ENCODE data around the gene APP.

The APP gene

DNA sequence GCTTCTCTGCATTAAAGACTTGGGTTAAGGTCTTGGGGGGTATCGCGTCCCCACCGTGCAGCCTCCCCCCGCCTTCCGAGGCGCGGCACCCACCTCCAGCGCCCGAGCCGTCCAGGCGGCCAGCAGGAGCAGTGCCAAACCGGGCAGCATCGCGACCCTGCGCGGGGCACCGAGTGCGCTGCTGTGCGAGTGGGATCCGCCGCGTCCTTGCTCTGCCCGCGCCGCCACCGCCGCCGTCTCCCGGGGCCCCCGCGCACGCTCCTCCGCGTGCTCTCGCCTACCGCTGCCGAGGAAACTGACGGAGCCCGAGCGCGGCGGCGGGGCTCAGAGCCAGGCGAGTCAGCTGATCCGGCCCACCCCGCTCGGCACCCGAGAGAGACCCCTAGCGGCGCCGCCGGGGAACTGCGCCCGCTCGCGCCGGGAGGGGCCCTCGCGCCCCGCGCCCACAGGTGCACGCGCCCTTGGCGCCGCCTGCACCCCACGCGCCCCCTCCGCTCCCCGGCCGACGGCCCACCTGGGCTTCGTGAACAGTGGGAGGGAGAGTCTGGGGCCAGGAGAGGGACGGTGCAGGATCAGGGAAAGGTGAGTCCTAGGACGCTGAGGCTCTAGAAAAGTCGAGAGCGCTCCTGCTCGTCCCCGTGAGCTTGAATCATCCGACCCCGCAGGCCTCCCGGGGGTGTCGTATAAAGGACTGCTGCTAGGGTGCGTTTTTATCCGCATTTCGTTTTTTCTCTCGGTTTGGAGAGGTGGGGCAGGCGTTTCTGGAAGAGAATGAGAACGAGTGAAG, at the start of gene APP:
Gene APP, minus strand, starts transcription at position 300 of the 787 bp plus-strand sequence. Its CDS starts 150 bp downstream, at position 150.
- H3K4me3 ChIP-seq (ENCODE audit: low read length) = peak within 1 kb of the TSS; percentile 93
- no peaks in the 10 kb centered on the region for H3K27me3 ChIP-seq (ENCODE audit: control insufficient read depth, insufficient read depth, low read length)
- H3K9me3 ChIP-seq (ENCODE audit: control insufficient read depth, low read length) = no peaks in the 10 kb centered on the region
- H3K36me3 ChIP-seq (ENCODE audit: control insufficient read depth, insufficient read depth, low read length) = no peaks in the 10 kb centered on the region
- H3K9ac ChIP-seq (ENCODE audit: low read length) = peak within 1 kb of the TSS; percentile 84
- no peaks in the 10 kb centered on the region for H3K4me1 ChIP-seq (ENCODE audit: control insufficient read depth, insufficient read depth, low read length)

DNA sequence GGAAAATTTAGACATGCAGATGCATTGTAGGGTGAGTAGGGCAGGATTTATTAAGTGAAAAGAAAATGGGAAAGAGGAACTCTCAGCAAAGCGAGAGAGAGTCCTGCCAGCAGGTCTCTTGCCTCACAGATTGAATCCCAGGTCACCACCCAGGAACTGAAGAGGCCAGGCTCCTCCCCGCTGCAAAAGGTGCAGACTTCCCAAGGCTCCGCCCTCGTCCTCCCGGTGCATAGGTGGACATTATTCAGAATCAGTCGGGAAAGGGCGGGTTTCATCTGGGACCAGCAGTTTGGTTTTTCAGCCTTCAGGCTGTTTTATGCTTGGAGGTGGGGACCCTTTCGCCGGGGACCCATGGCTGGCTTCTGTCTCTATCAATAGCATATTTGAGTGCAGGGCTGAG, 41.6 kb upstream of the APP start:
- no peaks in the 10 kb centered on the region for H3K36me3 ChIP-seq (ENCODE audit: control insufficient read depth, insufficient read depth, low read length)
- H3K9ac ChIP-seq (ENCODE audit: low read length) = no peak overlapping the region
- H3K27me3 ChIP-seq (ENCODE audit: control insufficient read depth, insufficient read depth, low read length) = no peaks in the 10 kb centered on the region
- no peaks in the 10 kb centered on the region for H3K9me3 ChIP-seq (ENCODE audit: control insufficient read depth, low read length)
- no peaks in the 10 kb centered on the region for H3K4me1 ChIP-seq (ENCODE audit: control insufficient read depth, insufficient read depth, low read length)
- no peak overlapping the region for H3K4me3 ChIP-seq (ENCODE audit: low read length)

DNA sequence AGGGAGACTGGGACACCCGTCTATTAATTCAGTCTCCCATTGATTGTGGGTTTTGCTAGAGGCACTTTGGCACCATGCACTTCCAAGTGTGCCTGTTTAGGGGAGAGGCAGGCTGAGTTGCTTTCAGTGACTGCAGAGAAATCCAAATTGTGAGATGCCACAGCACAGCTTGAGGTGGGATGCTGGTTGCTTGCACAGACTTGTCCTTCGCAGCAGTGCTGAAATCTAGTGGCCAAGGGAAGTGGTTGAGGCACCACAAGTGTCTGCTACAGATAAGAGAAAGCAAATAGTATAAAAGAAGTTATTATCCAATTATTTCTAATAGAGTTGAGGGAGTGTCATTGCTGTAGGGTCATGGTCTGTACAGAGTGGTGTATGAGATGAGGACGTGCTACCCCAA, 40.0 kb upstream of the APP start:
- H3K36me3 ChIP-seq (ENCODE audit: control insufficient read depth, insufficient read depth, low read length) = no peaks in the 10 kb centered on the region
- no peaks in the 10 kb centered on the region for H3K27me3 ChIP-seq (ENCODE audit: control insufficient read depth, insufficient read depth, low read length)
- H3K4me3 ChIP-seq (ENCODE audit: low read length) = no peak overlapping the region
- H3K9me3 ChIP-seq (ENCODE audit: control insufficient read depth, low read length) = no peaks in the 10 kb centered on the region
- H3K4me1 ChIP-seq (ENCODE audit: control insufficient read depth, insufficient read depth, low read length) = no peaks in the 10 kb centered on the region
- H3K9ac ChIP-seq (ENCODE audit: low read length) = no peak overlapping the region

DNA sequence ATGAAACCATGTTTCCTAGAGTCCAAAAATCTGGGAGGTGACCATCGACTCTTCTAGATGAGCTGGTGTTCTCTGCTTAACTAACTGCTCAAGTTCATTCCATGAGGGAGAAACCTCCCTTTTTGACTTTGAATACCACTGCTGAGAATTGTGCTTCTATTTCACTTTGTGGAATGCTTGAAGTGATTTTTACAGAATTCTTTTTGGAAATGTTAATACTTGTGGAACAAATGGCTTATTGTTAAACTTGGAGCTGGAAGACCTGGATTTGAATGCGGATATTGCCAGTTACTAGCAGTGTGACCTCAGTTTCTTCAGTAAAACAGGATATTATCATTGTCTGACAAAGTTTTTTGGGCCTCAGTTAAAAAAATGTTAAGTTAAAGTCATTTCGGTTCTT, 36.5 kb upstream of the APP start:
- Histone ChIP-seq H3K4me3 (ENCODE audit: low read length) (no peak overlapping the region), H3K9me3 (ENCODE audit: control insufficient read depth, low read length) (no peaks in the 10 kb centered on the region), H3K36me3 (ENCODE audit: control insufficient read depth, insufficient read depth, low read length) (no peaks in the 10 kb centered on the region), H3K9ac (ENCODE audit: low read length) (no peak overlapping the region), H3K27me3 (ENCODE audit: control insufficient read depth, insufficient read depth, low read length) (no peaks in the 10 kb centered on the region), H3K4me1 (ENCODE audit: control insufficient read depth, insufficient read depth, low read length) (no peaks in the 10 kb centered on the region)

DNA sequence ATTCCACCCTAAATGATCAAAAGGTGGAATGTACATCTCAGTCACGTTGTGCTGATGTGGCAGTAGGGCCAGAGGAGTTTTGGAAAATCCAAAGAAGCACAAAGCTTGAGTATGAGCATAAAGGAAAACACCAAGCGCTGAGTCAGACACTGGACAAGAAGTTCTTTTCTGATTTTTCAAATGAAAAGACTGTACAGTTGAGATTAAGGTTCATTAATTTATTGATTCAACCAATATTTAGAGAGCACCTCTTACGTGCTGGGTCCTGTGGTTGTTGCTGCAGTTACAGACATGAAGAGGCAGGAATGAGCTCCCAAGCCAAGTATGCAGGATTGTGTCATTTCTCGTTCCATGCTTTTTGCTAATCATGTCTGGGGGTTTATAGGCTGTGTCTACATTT, 28.9 kb upstream of the APP start:
- Histone ChIP-seq H3K36me3 (ENCODE audit: control insufficient read depth, insufficient read depth, low read length) (no peaks in the 10 kb centered on the region), H3K9me3 (ENCODE audit: control insufficient read depth, low read length) (no peaks in the 10 kb centered on the region), H3K4me1 (ENCODE audit: control insufficient read depth, insufficient read depth, low read length) (no peaks in the 10 kb centered on the region), H3K4me3 (ENCODE audit: low read length) (no peak overlapping the region), H3K9ac (ENCODE audit: low read length) (no peak overlapping the region), H3K27me3 (ENCODE audit: control insufficient read depth, insufficient read depth, low read length) (no peaks in the 10 kb centered on the region)

DNA sequence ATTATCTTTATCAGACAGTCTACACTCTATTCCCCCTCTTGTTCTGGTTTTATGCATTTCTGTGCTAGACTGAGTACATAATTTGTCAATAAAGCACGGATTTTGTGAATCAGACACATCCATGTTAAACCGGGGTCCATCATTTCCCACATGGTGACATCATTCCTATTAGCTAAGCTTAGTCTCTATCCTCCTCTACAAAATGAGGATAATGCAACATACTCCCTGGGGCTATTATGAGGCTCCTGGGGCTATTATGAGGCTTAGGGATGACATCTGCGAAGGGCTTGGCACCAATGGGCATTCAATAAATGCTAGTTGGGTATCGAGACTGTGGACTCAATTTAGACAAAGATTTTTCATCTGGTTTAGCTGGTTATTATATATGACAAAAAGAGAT, 25.1 kb upstream of the APP start:
- H3K36me3 ChIP-seq (ENCODE audit: control insufficient read depth, insufficient read depth, low read length) = no peaks in the 10 kb centered on the region
- no peaks in the 10 kb centered on the region for H3K27me3 ChIP-seq (ENCODE audit: control insufficient read depth, insufficient read depth, low read length)
- H3K4me3 ChIP-seq (ENCODE audit: low read length) = no peak overlapping the region

DNA sequence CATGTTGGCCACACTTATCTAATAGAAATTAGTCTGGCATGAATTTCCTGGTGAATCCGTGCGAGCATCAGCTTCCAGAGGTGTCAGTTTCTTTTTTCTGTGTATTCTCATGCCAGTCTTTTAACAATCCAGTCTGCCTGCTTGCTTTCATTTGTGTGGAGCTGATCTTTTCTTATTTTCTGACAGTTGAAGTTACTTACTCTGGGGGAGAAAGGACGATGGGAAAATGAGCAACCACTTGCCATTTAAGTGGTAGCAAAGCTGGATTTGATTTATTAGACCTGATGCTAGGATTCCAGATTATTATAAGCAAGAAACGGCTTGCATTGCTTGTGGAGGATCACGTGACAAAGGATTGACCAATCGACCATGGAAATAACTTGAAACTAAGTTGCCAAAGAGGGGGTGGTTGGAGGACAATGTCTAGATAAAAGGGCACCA, 24.3 kb upstream of the APP start:
- Histone ChIP-seq H3K36me3 (ENCODE audit: control insufficient read depth, insufficient read depth, low read length) (no peaks in the 10 kb centered on the region), H3K4me1 (ENCODE audit: control insufficient read depth, insufficient read depth, low read length) (no peaks in the 10 kb centered on the region), H3K9ac (ENCODE audit: low read length) (no peak overlapping the region), H3K9me3 (ENCODE audit: control insufficient read depth, low read length) (no peaks in the 10 kb centered on the region), H3K27me3 (ENCODE audit: control insufficient read depth, insufficient read depth, low read length) (no peaks in the 10 kb centered on the region), H3K4me3 (ENCODE audit: low read length) (no peak overlapping the region)

More for the DNA sequence above, 25.1 kb upstream of the APP start:
- Histone ChIP-seq H3K9me3 (ENCODE audit: control insufficient read depth, low read length) (no peaks in the 10 kb centered on the region), H3K9ac (ENCODE audit: low read length) (no peak overlapping the region), H3K4me1 (ENCODE audit: control insufficient read depth, insufficient read depth, low read length) (no peaks in the 10 kb centered on the region)

DNA sequence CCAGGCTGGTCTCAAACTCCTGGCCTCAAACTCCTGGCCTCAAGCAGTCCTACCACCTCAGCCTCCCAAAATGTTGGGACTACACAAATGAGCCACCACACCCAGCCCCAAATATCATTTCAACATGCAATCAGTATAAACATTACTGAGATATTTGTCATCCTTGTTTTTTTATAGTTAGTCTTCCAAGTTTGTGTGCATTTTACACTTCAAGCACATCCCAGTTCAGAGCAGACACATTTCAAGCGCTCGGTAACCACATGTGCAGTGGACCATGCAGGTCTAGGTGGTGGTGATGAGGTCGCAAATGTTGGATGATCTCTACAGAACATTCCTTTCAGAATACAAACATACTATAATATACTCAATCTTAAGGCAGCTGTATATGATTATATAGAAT, 23.8 kb upstream of the APP start:
- no peaks in the 10 kb centered on the region for H3K4me1 ChIP-seq (ENCODE audit: control insufficient read depth, insufficient read depth, low read length)
- H3K36me3 ChIP-seq (ENCODE audit: control insufficient read depth, insufficient read depth, low read length) = no peaks in the 10 kb centered on the region
- no peak overlapping the region for H3K9ac ChIP-seq (ENCODE audit: low read length)
- no peaks in the 10 kb centered on the region for H3K27me3 ChIP-seq (ENCODE audit: control insufficient read depth, insufficient read depth, low read length)
- no peaks in the 10 kb centered on the region for H3K9me3 ChIP-seq (ENCODE audit: control insufficient read depth, low read length)
- no peak overlapping the region for H3K4me3 ChIP-seq (ENCODE audit: low read length)

DNA sequence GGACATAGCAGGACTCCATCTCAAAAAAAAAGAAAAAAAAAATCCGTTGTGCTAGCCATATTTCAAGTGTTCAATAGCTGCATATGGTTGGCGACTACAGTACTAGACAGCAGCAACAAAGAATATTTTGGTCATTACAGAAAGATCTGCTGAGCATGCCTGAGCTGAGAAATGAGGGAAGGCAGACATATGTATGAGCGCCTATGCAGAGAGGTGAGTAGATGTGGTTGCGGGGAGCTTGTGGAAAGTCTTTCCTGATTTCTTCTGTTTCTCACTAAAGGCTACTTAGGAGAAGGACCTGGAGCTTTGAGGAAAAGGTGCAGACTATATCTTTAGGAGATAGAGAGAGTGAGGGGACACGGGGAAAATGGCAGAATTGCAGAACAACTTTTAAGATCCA, 21.0 kb upstream of the APP start:
- Histone ChIP-seq H3K4me3 (ENCODE audit: low read length) (no peak overlapping the region), H3K9me3 (ENCODE audit: control insufficient read depth, low read length) (no peaks in the 10 kb centered on the region), H3K36me3 (ENCODE audit: control insufficient read depth, insufficient read depth, low read length) (no peaks in the 10 kb centered on the region), H3K4me1 (ENCODE audit: control insufficient read depth, insufficient read depth, low read length) (no peaks in the 10 kb centered on the region), H3K27me3 (ENCODE audit: control insufficient read depth, insufficient read depth, low read length) (no peaks in the 10 kb centered on the region), H3K9ac (ENCODE audit: low read length) (no peak overlapping the region)

DNA sequence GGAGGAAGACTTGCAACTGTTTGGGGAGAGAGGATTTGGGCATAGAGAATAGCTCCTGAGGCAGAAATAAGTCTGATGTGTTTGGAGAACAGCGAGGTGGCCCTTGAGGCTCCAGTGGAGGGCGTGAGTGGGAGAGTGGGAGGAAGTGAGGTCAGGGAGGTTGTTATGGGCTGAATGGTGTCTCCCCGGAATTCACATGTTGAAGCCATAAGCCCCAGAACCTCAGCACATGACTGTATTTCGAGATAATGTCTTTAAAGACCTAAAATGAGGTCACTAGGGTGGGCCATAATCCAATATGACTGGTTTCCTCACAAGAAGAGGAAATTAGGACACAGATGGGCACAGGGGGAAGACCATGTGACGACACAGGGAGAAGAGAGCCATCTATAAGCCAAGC, 17.9 kb upstream of the APP start:
- Histone ChIP-seq H3K9ac (ENCODE audit: low read length) (no peak overlapping the region), H3K36me3 (ENCODE audit: control insufficient read depth, insufficient read depth, low read length) (no peaks in the 10 kb centered on the region), H3K27me3 (ENCODE audit: control insufficient read depth, insufficient read depth, low read length) (no peaks in the 10 kb centered on the region), H3K9me3 (ENCODE audit: control insufficient read depth, low read length) (no peaks in the 10 kb centered on the region), H3K4me3 (ENCODE audit: low read length) (no peak overlapping the region), H3K4me1 (ENCODE audit: control insufficient read depth, insufficient read depth, low read length) (no peaks in the 10 kb centered on the region)

DNA sequence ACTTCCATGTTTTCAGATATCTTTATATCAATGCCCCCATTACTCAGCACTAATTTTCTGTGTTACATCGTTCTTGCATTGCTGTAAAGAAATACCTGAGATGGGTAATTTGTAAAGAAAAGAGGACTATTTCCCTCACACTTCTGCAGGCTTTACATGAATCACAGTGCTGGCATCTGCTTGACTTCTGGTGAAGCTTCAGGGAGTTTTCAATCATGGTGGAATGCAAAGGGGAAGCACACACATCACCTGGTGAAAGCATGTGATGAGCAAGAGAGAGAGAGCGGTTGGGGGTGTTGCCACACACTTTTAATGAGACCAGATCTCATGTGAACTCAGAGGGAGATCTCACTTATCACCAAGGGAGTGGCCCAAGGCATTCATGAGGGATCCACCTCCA, 14.9 kb upstream of the APP start:
- no peaks in the 10 kb centered on the region for H3K27me3 ChIP-seq (ENCODE audit: control insufficient read depth, insufficient read depth, low read length)
- H3K4me3 ChIP-seq (ENCODE audit: low read length) = no peak overlapping the region
- no peaks in the 10 kb centered on the region for H3K36me3 ChIP-seq (ENCODE audit: control insufficient read depth, insufficient read depth, low read length)
- no peaks in the 10 kb centered on the region for H3K9me3 ChIP-seq (ENCODE audit: control insufficient read depth, low read length)
- H3K4me1 ChIP-seq (ENCODE audit: control insufficient read depth, insufficient read depth, low read length) = no peaks in the 10 kb centered on the region
- no peak overlapping the region for H3K9ac ChIP-seq (ENCODE audit: low read length)

DNA sequence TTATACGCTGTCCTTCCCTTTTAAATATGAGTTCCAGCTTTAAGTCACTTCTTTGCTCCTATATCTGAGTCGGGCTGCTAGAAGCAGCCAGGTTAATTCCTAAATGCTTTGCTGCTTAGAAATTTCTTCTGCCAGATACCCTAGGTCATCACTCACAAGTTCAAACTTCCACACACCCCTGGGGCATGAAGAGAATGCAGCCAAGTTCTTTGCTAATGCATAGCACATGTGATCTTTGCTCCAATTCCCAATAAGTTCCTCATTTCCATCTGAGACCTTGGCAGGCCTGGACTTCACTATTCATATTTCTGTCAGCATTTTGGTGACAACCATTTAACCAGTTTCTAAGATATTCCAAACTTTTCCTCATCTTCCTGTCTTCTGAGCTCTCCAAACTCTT, 14.5 kb upstream of the APP start:
- Histone ChIP-seq H3K9me3 (ENCODE audit: control insufficient read depth, low read length) (no peaks in the 10 kb centered on the region), H3K27me3 (ENCODE audit: control insufficient read depth, insufficient read depth, low read length) (no peaks in the 10 kb centered on the region), H3K9ac (ENCODE audit: low read length) (no peak overlapping the region), H3K4me1 (ENCODE audit: control insufficient read depth, insufficient read depth, low read length) (no peaks in the 10 kb centered on the region), H3K4me3 (ENCODE audit: low read length) (no peak overlapping the region), H3K36me3 (ENCODE audit: control insufficient read depth, insufficient read depth, low read length) (no peaks in the 10 kb centered on the region)

DNA sequence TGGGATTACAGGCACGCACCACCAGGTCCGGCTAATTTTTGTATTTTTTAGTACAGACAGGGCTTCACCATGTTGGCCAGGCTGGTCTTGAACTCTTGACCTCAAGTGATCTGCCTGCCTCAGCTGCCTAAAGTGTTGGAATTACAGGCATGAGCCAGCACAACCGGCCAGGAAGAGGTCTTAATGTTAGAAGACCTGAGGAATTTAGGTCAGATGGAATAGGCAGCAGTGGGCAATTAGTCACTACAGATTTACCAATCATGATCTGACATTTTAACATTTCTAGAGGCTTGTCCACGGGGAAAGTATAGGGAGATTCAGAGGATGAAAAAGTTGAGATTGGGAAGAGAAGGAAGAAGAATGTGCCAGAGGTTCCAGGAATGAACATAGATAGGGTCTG, 8.9 kb upstream of the APP start:
- Histone ChIP-seq H3K9ac (ENCODE audit: low read length) (no peak overlapping the region), H3K4me1 (ENCODE audit: control insufficient read depth, insufficient read depth, low read length) (no peaks in the 10 kb centered on the region), H3K4me3 (ENCODE audit: low read length) (no peak overlapping the region), H3K9me3 (ENCODE audit: control insufficient read depth, low read length) (no peaks in the 10 kb centered on the region), H3K27me3 (ENCODE audit: control insufficient read depth, insufficient read depth, low read length) (no peaks in the 10 kb centered on the region), H3K36me3 (ENCODE audit: control insufficient read depth, insufficient read depth, low read length) (no peaks in the 10 kb centered on the region)

All from mucosa of stomach (tissue), 1 donor.